CD14-positive monocyte (primary cell): ENCODE results near the gene TRIM33. TPM values are rescaled to one million over a fixed set of nuclear protein-coding genes. Genes with fewer than 3 reads are reported as not detected.
"Not testable (repeated sequence)": the region's sequence is repeated elsewhere in the genome, so short reads cannot be mapped to it uniquely, and the experiment has no call there.

Source experiments
- DNase-seq, 3 donors: peaks; one replicate each; pipeline ENCODE4 v3.0.0-alpha.2; 2011 to 2022
- H2AFZ ChIP-seq: 2 replicates; pipeline ENCODE4 v1.6.0; 2012; ENCODE audit warnings: mild to moderate bottlenecking, low read depth, low read length, inconsistent platforms; ENCODE audit not compliant: insufficient read depth, poor library complexity, severe bottlenecking
- H3K27ac ChIP-seq, 2 donors: 1 replicate in 1 of 2; 2 replicates in 1 of 2; pipeline ENCODE4 v1.5.1; 2012 to 2013; ENCODE audit warnings: low read length in 2 of 2, control low read depth in 1 of 2, inconsistent platforms in 1 of 2, low read depth in 1 of 2, mild to moderate bottlenecking in 1 of 2
- H3K27me3 ChIP-seq, 2 donors: one replicate each; pipeline versions ENCODE4 v1.6.0 to v1.6.1; 2011 to 2013; ENCODE audit warnings: low read length in 2 of 2; ENCODE audit not compliant: control insufficient read depth in 2 of 2, insufficient read depth in 2 of 2
- H3K36me3 ChIP-seq, 2 donors: replicated peaks in 1 of 2; 1 replicate in 1 of 2; 2 replicates in 1 of 2; pipeline versions ENCODE4 v1.5.1 to v1.6.1; 2012 to 2013; ENCODE audit warnings: low read length in 2 of 2, control low read depth in 1 of 2, inconsistent platforms in 1 of 2, mild to moderate bottlenecking in 1 of 2; ENCODE audit not compliant: insufficient read depth in 2 of 2, control insufficient read depth in 1 of 2
- H3K4me1 ChIP-seq, 2 donors: 1 replicate in 1 of 2; 2 replicates in 1 of 2; pipeline versions ENCODE4 v1.5.1 to v1.6.1; 2012 to 2013; ENCODE audit warnings: low read length in 2 of 2, control low read depth in 1 of 2, inconsistent platforms in 1 of 2, mild to moderate bottlenecking in 1 of 2, moderate library complexity in 1 of 2; ENCODE audit not compliant: insufficient read depth in 2 of 2, control insufficient read depth in 1 of 2
- H3K4me2 ChIP-seq: replicated peaks from 2 replicates; pipeline ENCODE3; 2012; ENCODE audit warnings: low read length, moderate library complexity, mild to moderate bottlenecking; ENCODE audit not compliant: poor library complexity, severe bottlenecking; ENCODE audit errors: extremely low read depth
- H3K4me3 ChIP-seq, 3 experiments: fragments of 200-600 bp in 1 of 3; sonication (generic) in 1 of 3; replicated peaks in 1 of 3; 1 replicate in 2 of 3; 2 replicates in 1 of 3; pipeline ENCODE4 v1.5.1; 2011 to 2013; ENCODE audit warnings: low read length in 3 of 3, mild to moderate bottlenecking in 3 of 3, control low read depth in 2 of 3, low read depth in 2 of 3, inconsistent platforms in 1 of 3, moderate library complexity in 1 of 3
- H3K79me2 ChIP-seq: 2 replicates; pipeline ENCODE4 v1.6.0; 2012; ENCODE audit warnings: mild to moderate bottlenecking, control low read depth, inconsistent platforms, low read length, moderate library complexity; ENCODE audit not compliant: insufficient read depth
- H3K9ac ChIP-seq: 2 replicates; pipeline ENCODE4 v1.6.0; 2017; ENCODE audit warnings: low read length, mild to moderate bottlenecking; ENCODE audit not compliant: insufficient read depth, poor library complexity, severe bottlenecking
- H3K9me3 ChIP-seq, 2 donors: replicated peaks in 1 of 2; 1 replicate in 1 of 2; 2 replicates in 1 of 2; pipeline versions ENCODE4 v1.5.1 to v1.6.1; 2012 to 2013; ENCODE audit warnings: low read length in 2 of 2, control low read depth in 1 of 2; ENCODE audit not compliant: control insufficient read depth in 1 of 2, insufficient read depth in 1 of 2
- H4K20me1 ChIP-seq: 2 replicates; pipeline ENCODE4 v1.6.0; 2012; ENCODE audit warnings: mild to moderate bottlenecking, low read length, control low read depth, moderate library complexity; ENCODE audit not compliant: insufficient read depth
- H3K27ac Mint-ChIP-seq, 7 donors: one replicate each; pipeline ENCODE4 v1.8.0; 2020; ENCODE audit warnings: mild to moderate bottlenecking in 7 of 7, mixed read lengths in 7 of 7, moderate library complexity in 6 of 7, inconsistent platforms in 2 of 7
- H3K27me3 Mint-ChIP-seq, 3 donors: one replicate each; pipeline ENCODE4 v1.8.0; 2021 to 2022; ENCODE audit warnings: low read depth in 3 of 3, mild to moderate bottlenecking in 3 of 3, mixed read lengths in 3 of 3, moderate library complexity in 3 of 3, inconsistent platforms in 1 of 3
- H3K36me3 Mint-ChIP-seq, 2 donors: one replicate each; pipeline ENCODE4 v1.8.0; 2020; ENCODE audit warnings: mixed read lengths in 2 of 2, inconsistent platforms in 1 of 2, mild to moderate bottlenecking in 1 of 2
- H3K4me1 Mint-ChIP-seq: one replicate; pipeline ENCODE4 v1.8.0; 2020; ENCODE audit warnings: mild to moderate bottlenecking, mixed read lengths
- H3K4me3 Mint-ChIP-seq, 2 donors: one replicate each; pipeline ENCODE4 v1.8.0; 2020; ENCODE audit warnings: mild to moderate bottlenecking in 2 of 2, mixed read lengths in 2 of 2, moderate library complexity in 1 of 2
- H3K9me3 Mint-ChIP-seq, 7 donors: one replicate each; pipeline ENCODE4 v1.8.0; 2020 to 2022; ENCODE audit warnings: mixed read lengths in 7 of 7, mild to moderate bottlenecking in 6 of 7, moderate library complexity in 6 of 7, inconsistent platforms in 2 of 7
- CTCF ChIP-seq: fragments of 200-600 bp; IDR thresholded peaks from one replicate; pipeline ENCODE4 v1.8.0; 2022; ENCODE audit warnings: antibody characterized with exemption, mild to moderate bottlenecking
- WGBS: methylation state at CpG from one replicate; pipeline ENCODE4 v1.1.5; 2013; ENCODE audit warnings: missing lambda C conversion rate; ENCODE audit not compliant: insufficient coverage; 5-methylcytosine and 5-hydroxymethylcytosine counted together
- intact Hi-C, 2 donors: fragments of 100-400 bp; cut with micrococcal nuclease; formaldehyde crosslinking; loops; one replicate each; pipeline versions ENCODE4 v1.15.0 to v1.15.1; 2023
- polyA plus RNA-seq, 3 donors: library from polyadenylated mRNA; depleted of rRNA in 1 of 3; unstranded in 2 of 3; stranded (reverse) in 1 of 3; fragments of 300-500 nt in 2 of 3; fragments of >200 nt in 1 of 3; fragmentation: Illumina TruSeq in 2 of 3; gene quantifications; 1 replicate in 2 of 3; 2 replicates in 1 of 3; pipeline ENCODE4 v1.2.3, GENCODE V29; 2012 to 2021

Gene TRIM33
- polyA plus RNA-seq, 3 donors = 11.8 to 16.5 (median 13.7) TPM

- Histone ChIP-seq H3K4me3 (no peak overlapping the region), H3K79me2 (no peaks in the 10 kb centered on the region), H3K36me3 (no peaks in the 10 kb centered on the region), H2AFZ (no peak overlapping the region), H4K20me1 (no peaks in the 10 kb centered on the region), H3K9ac (no peak overlapping the region), H3K27ac (peak overlapping the region in 1 of 2 donors; percentile 53), H3K4me2 (no peak overlapping the region), H3K9me3 (peaks cover 10 to 16% of the 10 kb centered on the region in 2 donors), H3K27me3 (no peaks in the 10 kb centered on the region), H3K4me1 (peaks cover 6 to 7% of the 10 kb centered on the region in 2 donors)
- no peak for TF ChIP-seq CTCF
- WGBS = no CpG with 5 or more reads among the region's 1 CpG
- H3K9me3 Mint-ChIP-seq = peaks cover 9 to 23% (median 22%) of the 10 kb centered on the region in 7 donors
- peak overlapping the region in 4 of 7 donors; percentile 62 to 82 (median 79) for H3K27ac Mint-ChIP-seq
- peak in 2 of 3 donors; percentile 25 to 26 for DNase-seq
- peaks cover 1 to 4% (median 2%) of the 10 kb centered on the region in 3 donors for H3K27me3 Mint-ChIP-seq
- no peak overlapping the region for H3K4me3 Mint-ChIP-seq
- intact Hi-C loops = no loop called here
- H3K4me1 Mint-ChIP-seq = peaks cover 13% of the 10 kb centered on the region
- no peaks in the 10 kb centered on the region for H3K36me3 Mint-ChIP-seq
Measured at GRCh38 chr1:114369930-114370329, 141.1 kb downstream of the TRIM33 start.

GRCh38 chr1:114369266-114369919 lies 141.6 kb downstream of the TRIM33 start:
- H3K4me2 ChIP-seq, H2AFZ ChIP-seq, H3K79me2 ChIP-seq, H3K4me3 ChIP-seq, H4K20me1 ChIP-seq, DNase-seq, H3K36me3 ChIP-seq, H3K27me3 Mint-ChIP-seq, H3K27me3 ChIP-seq, intact Hi-C loops, H3K9ac ChIP-seq, H3K4me3 Mint-ChIP-seq, H3K4me1 ChIP-seq, H3K36me3 Mint-ChIP-seq: not testable (repeated sequence)
- Mint-ChIP-seq H3K9me3 (peaks cover 12 to 28% (median 26%) of the 10 kb centered on the region in 7 donors), H3K4me1 (peaks cover 13% of the 10 kb centered on the region), H3K27ac (peak overlapping the region in 5 of 7 donors; percentile 62 to 82 (median 78))
- H3K9me3 ChIP-seq = peaks cover 16% of the 10 kb centered on the region in 2 donors
- H3K27ac ChIP-seq = peak overlapping the region in 1 of 2 donors; percentile 53
- 100% methylated on average over 1 of the region's 5 CpGs for WGBS
